Heart left ventricle (tissue), 16 donors: ENCODE results near the gene RNF212. TPM values are rescaled to one million over a fixed set of nuclear protein-coding genes. Genes with fewer than 3 reads are reported as not detected.
A peak's percentile ranks its signal among the peaks of the same experiment; 100 is the strongest.

Experiments
- ATAC-seq, 4 donors: fragments of 200-7000 bp; cut with Tn5 transposase; one replicate each; pipeline ENCODE4 v1.9.1; 2020 to 2022; ENCODE audit warnings: moderate library complexity in 4 of 4, mild to moderate bottlenecking in 3 of 4, moderate number of reproducible peaks in 1 of 4
- DNase-seq, 5 donors: peaks; one replicate each; pipeline ENCODE4 v3.0.0-alpha.2; 2020
- H3K27ac ChIP-seq, 12 donors: fragments of 200-600 bp; sonication (generic) in 4 of 12; one replicate each; pipeline versions ENCODE4 v1.5.0 to v1.8.0; 2016 to 2022; ENCODE audit warnings: mild to moderate bottlenecking in 2 of 12
- H3K27me3 ChIP-seq, 9 donors: fragments of 200-600 bp; sonication (generic) in 2 of 9; one replicate each; pipeline versions ENCODE4 v1.5.1 to v1.8.0; 2016 to 2022; ENCODE audit warnings: mild to moderate bottlenecking in 3 of 9
- H3K36me3 ChIP-seq, 9 donors: fragments of 200-600 bp; sonication (generic) in 2 of 9; one replicate each; pipeline versions ENCODE4 v1.5.0 to v1.8.0; 2018 to 2022; ENCODE audit warnings: mild to moderate bottlenecking in 2 of 9
- H3K4me1 ChIP-seq, 12 donors: fragments of 200-600 bp; sonication (generic) in 4 of 12; one replicate each; pipeline versions ENCODE4 v1.5.0 to v1.8.0; 2016 to 2022; ENCODE audit warnings: mild to moderate bottlenecking in 3 of 12
- H3K4me3 ChIP-seq, 12 donors: fragments of 200-600 bp; sonication (generic) in 4 of 12; one replicate each; pipeline versions ENCODE4 v1.5.0 to v1.8.0; 2017 to 2022; ENCODE audit warnings: mild to moderate bottlenecking in 9 of 12, moderate library complexity in 4 of 12
- H3K9me3 ChIP-seq, 12 donors: fragments of 200-600 bp; sonication (generic) in 4 of 12; one replicate each; pipeline versions ENCODE4 v1.5.0 to v1.8.0; 2016 to 2022; ENCODE audit warnings: mild to moderate bottlenecking in 1 of 12
- CTCF ChIP-seq, 12 donors: fragments of 200-600 bp; sonication (generic) in 4 of 12; IDR thresholded peaks; one replicate each; pipeline versions ENCODE4 v1.5.0 to v1.8.0; 2018 to 2022; ENCODE audit warnings: antibody characterized with exemption in 12 of 12, mild to moderate bottlenecking in 5 of 12
- POLR2A ChIP-seq, 2 donors: fragments of 450-650 bp; IDR thresholded peaks; one replicate each; pipeline ENCODE4 v1.6.1; 2017; ENCODE audit warnings: antibody characterized with exemption in 2 of 2, mild to moderate bottlenecking in 2 of 2, moderate library complexity in 2 of 2
- whole genome bisulfite sequencing, 4 donors: extraction: QIAGEN DNeasy Blood & Tissue Kit in 2 of 4; methylation state at CpG; one replicate each; pipeline versions ENCODE4 v1.1.5 to v1.1.7; 2013 to 2018; 5-methylcytosine and 5-hydroxymethylcytosine counted together
- intact Hi-C, 10 donors: fragments of 100-400 bp; cut with DNase I; formaldehyde crosslinking; loops; one replicate each; pipeline versions ENCODE4 v1.11.1 to v1.14.2; 2022
- polyA plus RNA-seq, 2 donors: library from polyadenylated mRNA; stranded (reverse); fragments of 200-250 nt; gene quantifications; one replicate each; pipeline ENCODE4 v1.2.3, GENCODE V29; 2013
- total RNA-seq, 9 donors: library from RNA; depleted of rRNA in 2 of 9; stranded (reverse); fragments of >200 nt in 2 of 9; fragmentation: NEBNext Ultra II Directional in 3 of 9; extraction: Animal tissue kit (Norgen Biotek cat#: 25700) in 3 of 9; gene quantifications; one replicate each; pipeline versions ENCODE4 v1.1.0 to v1.2.4, GENCODE V29; 2016 to 2023
- donor health status: ischemic (EF 13 %, LVEDD 7.1; RV severe dilation, severe dysfunction).
- donor health status: healthy with polysubstance abuse.
- donor health status: DM: no; HTN: yes; CAD: no.
- donor health status: DM: no; HTN: no; CAD: no.
- donor health status: ischemic (EF 25% LVEDD 6.9; RV normal size, moderate dysfunction).
- donor health status: ischemic (EF 25% LVEDD 5.7; RV mildly dilated, moderate dysfunction).
- donor health status: healthy.
- donor health status: DM: yes; HTN: yes; CAD: no.
- donor health status: ischemic (EF 35%, LVEDD 5.7; RV mildly dilated, moderate dysfunction).
- donor health status: nonischemic (EF 11% LVEDD 7.7; RV severe dilation, severe dysfunction).
- donor health status: DM: yes; HTN: yes; CAD: no.
- donor health status: PGD.
- donor health status: ischemic (EF 29% LVEDD 5.4; RV normal size, mild dysfunction).
- donor health status: nonischemic (EF 23%, LVEDD 6.1; RV moderate dilation, normal function).

RNF212 gene
- total and polyA plus RNA-seq, 11 donors = 0.25 to 1.6 (median 0.48) TPM; not detected in 4

GRCh38 chr4:1061760-1062159 lies 51.6 kb downstream of the RNF212 start:
- DNase-seq (no peak), ATAC-seq (no peak)
- Histone ChIP-seq H3K27ac (no peak overlapping the region), H3K9me3 (no peaks in the 10 kb centered on the region), H3K36me3 (no peaks in the 10 kb centered on the region), H3K4me3 (no peak overlapping the region), H3K27me3 (peaks cover 0 to 64% (median 17%) of the 10 kb centered on the region in 9 donors), H3K4me1 (peaks cover 0 to 13% (median 0%) of the 10 kb centered on the region in 12 donors)
- 62 to 83% (median 76%) methylated on average over 6 of the region's 6 CpGs for WGBS, 4 donors
- intact Hi-C loops = no loop called here
- no peak for TF ChIP-seq CTCF (IDR thresholded peaks at IDR 0.05)
- no peak for TF ChIP-seq POLR2A (IDR thresholded peaks at IDR 0.05)

GRCh38 chr4:1061056-1061700 lies 52.2 kb downstream of the RNF212 start:
- 78 to 84% (median 81%) methylated on average over 10 to 14 of the region's 14 CpGs for WGBS, 4 donors
- Histone ChIP-seq H3K36me3 (no peaks in the 10 kb centered on the region), H3K4me1 (peaks cover 0 to 13% (median 0%) of the 10 kb centered on the region in 12 donors), H3K27ac (no peak overlapping the region), H3K27me3 (peaks cover 0 to 64% (median 20%) of the 10 kb centered on the region in 9 donors), H3K4me3 (no peak overlapping the region), H3K9me3 (no peaks in the 10 kb centered on the region)
- intact Hi-C loops = no loop called here
- peak in 1 of 5 donors; percentile 43 for DNase-seq
- ATAC-seq = no peak
- TF ChIP-seq POLR2A (IDR thresholded peaks at IDR 0.05) = no peak
- TF ChIP-seq CTCF (IDR thresholded peaks at IDR 0.05) = no peak

GRCh38 chr4:1060621-1061020 lies 52.7 kb downstream of the RNF212 start:
- 88 to 93% (median 90%) methylated on average over 8 to 9 of the region's 9 CpGs for WGBS, 4 donors
- peaks cover 0 to 65% (median 23%) of the 10 kb centered on the region in 9 donors for H3K27me3 ChIP-seq

GRCh38 chr4:1060121-1060520 lies 53.2 kb downstream of the RNF212 start:
- TF ChIP-seq CTCF (IDR thresholded peaks at IDR 0.05) (no peak), POLR2A (IDR thresholded peaks at IDR 0.05) (no peak)
- Histone ChIP-seq H3K27me3 (peaks cover 0 to 70% (median 26%) of the 10 kb centered on the region in 9 donors), H3K4me3 (no peak overlapping the region), H3K27ac (no peak overlapping the region), H3K36me3 (no peaks in the 10 kb centered on the region), H3K4me1 (peaks cover 0 to 23% (median 5%) of the 10 kb centered on the region in 12 donors), H3K9me3 (no peaks in the 10 kb centered on the region)
- intact Hi-C loops = no loop called here
- no peak for DNase-seq
- WGBS, 4 donors = 53 to 84% (median 71%) methylated on average over 9 to 10 of the region's 10 CpGs
- ATAC-seq = no peak

More at GRCh38 chr4:1060621-1061020, 52.7 kb downstream of the RNF212 start:
- DNase-seq (peak in 1 of 5 donors; percentile 42), ATAC-seq (no peak)
- Histone ChIP-seq H3K27ac (no peak overlapping the region), H3K9me3 (no peaks in the 10 kb centered on the region), H3K4me3 (no peak overlapping the region), H3K36me3 (no peaks in the 10 kb centered on the region), H3K4me1 (peaks cover 0 to 18% (median 2%) of the 10 kb centered on the region in 12 donors)
- TF ChIP-seq POLR2A (IDR thresholded peaks at IDR 0.05) (no peak), CTCF (IDR thresholded peaks at IDR 0.05) (no peak)
- intact Hi-C loops = no loop called here
